CD4-positive, alpha-beta T cell treated with Interleukin-12 subunit alpha and Interleukin-12 subunit beta, for 1 hour (primary cell): ENCODE data around the gene EID3.

ENCODE experiments used
- DNase-seq: peaks from one replicate; pipeline ENCODE4 v3.0.0-alpha.2; 2020

The EID3 gene

DNA sequence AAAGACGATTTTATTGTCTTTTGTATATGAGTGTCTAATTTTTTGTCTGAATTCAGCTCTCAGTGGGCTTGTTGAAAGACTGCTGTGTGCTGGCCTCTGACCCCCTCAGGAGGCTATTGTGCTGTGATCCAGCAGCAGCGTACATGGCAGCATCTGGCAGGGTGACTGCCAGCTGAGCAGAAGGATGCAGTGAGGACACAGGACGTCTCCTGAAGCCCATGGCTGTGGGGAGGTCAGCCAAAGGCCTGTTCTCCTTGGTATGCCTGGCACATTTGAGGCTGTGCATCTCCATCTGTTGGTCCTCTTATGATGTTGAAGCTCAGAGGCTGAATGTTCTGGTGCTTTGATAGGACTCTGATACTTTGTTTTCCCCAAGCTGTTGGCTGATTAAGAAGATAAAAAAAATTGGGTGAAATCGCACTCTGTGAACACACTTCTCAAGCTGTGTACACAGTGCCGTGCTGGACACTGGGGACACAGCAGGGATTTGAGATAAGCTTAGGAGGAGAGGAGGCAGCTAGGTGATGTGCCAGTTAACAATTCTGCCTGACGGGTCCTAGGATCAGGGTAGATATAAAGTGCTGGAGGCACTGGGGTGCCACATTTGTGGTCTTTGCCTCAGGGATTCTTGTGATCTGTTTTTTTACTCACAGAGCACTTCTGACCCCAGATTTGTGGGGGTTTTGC lies 37.5 kb downstream of the EID3 start:
- no peak for DNase-seq

DNA sequence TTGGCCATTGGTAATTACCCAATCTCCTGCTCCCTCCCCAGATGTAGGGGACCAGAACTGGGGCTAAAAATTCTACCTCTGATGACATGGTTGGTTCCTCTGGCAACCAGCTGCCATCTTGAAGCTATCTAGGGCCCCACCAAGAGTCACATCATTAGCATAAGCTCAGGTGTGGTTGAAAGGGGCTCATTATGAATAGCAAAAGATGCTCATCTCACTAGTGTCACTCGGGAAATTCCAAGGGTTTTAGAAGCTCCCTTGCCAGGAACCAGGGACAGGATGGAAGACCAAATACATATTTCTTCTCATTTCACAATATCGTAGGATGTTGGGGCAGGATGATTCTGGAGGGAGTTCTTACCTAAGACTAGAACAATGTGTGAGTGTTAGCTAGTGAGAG lies 38.6 kb downstream of the EID3 start:
- no peak for DNase-seq

DNA sequence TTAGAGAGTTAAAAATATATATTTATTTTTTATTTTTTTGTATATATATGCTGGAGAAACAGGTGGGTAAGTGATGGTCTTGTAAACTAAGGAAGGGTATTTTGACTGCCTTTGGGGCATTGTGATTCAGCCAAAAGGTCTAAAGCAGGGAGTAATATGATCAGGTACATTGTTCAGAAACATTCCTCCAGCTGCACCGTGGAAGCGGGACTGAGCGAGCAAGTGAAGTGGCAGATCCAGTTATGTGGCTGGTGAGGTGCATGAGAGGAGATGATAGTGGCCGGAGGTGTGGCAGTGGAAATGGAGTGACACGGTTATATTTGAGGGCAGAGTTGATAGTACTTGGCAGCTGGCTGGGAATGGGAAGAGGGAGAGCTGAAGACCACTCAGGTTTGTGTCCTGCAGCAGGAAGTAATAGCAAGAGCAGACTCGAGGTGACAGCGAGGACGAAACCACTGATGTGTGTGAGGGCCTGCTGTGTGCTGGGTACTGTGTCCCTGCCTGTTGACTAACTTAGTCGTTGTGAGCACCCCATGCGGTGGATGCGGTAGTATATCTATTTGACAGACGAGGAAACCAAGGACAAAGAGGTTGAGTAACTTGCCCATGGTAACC lies 39.2 kb downstream of the EID3 start:
- DNase-seq = no peak

DNA sequence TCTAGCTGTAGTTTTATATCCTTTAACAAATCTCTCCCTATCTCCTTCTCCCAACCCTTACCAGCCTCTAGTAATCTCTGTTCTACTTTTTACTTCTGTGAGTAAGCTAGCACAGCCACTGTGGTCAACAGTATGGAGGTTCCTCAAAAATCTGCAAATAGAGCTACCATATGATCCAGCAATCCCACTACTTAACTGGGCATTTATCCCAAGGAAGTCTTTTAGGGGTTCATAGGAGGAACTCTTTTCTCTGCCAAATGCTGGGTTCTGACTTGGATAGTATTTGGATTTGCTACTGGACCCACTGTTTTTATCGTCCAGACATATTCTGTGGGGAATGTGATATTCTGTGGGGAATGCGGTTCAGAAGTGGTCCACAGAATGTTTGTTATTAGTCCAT lies 41.1 kb downstream of the EID3 start:
- no peak for DNase-seq

DNA sequence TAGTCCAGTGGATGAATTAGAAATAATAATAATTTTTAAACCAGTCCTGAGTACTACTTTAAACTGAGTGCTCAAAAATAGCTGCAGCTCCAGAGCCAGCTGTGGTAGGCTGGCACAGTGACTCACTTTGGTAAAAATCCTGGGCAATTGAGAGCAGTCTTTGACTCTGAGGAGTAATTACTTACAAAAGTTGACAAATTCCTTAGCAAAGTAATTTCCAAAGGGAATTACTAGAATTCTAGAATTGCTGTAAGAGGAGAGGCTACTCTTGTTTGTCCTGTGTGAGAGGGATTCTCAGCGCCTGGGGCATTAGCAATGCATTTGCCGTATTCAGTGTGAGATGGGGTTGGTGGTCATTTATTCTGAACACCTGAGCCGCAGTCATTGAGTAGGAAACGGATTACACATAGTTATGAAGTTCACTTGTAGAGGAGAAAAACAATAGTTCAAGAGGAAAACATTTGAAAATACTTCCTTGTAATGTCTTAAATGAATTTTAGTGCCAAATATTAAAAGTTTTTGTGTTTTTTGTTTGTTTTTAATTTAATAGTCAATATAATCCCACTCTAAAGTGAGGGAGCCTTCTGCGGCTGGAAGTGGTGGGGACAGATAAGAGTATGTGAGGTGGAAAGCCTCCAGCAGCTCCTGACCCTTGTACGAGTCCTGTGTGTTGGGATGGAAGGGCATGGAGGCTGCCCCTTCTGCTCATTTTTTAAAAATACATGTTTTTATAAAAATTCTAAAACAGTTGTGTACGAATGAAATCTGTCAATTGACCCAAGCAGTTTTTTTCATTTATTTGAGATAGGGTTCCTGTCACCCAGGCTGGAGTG lies 41.9 kb downstream of the EID3 start:
- no peak for DNase-seq

DNA sequence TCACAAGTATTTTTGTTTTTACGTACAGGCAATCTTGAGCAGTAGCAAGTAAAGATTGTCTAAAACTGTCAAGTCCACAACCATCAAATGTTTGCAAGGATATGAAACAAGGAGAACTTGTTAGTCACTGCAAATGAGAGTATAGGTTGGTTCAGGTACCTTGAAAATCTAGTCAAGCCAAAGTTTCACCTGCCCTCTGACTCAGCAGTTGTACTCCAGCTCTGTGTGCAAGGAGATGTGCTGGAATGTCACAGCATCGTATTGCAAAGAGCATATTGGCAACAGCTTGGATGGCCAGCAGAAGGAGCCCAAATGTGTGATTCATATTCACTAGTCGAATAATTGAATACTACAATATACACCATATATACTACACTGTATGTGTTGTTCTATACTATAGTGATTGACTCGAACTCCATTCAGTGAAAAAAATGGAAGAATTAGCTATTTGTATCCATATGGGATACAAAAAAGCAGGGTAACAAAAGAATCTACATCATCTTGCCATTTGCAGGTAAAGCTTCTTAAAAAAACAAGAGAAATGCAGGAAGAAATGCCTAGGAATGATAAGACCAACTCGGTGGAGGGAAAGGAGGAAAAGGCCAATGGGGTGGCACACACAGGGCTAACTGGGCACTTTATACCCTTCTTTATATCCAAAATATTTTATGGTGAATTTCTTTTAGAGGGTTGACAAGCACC lies 44.0 kb downstream of the EID3 start:
- DNase-seq = no peak

DNA sequence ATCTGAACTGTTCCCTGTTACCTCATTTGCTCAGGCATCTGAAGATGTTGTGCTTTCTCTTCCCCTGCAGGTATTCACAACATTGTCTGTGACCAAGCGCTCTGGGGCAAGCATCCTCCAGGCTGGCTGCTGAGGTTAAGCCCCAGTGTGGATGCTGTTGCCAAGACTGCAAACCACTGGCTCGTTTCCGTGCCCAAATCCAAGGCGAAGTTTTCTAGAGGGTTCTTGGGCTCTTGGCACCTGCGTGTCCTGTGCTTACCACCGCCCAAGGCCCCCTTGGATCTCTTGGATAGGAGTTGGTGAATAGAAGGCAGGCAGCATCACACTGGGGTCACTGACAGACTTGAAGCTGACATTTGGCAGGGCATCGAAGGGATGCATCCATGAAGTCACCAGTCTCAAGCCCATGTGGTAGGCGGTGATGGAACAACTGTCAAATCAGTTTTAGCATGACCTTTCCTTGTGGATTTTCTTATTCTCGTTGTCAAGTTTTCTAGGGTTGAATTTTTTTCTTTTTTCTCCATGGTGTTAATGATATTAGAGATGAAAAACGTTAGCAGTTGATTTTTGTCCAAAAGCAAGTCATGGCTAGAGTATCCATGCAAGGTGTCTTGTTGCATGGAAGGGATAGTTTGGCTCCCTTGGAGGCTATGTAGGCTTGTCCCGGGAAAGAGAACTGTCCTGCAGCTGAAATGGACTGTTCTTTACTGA lies 44.9 kb downstream of the EID3 start:
- no peak for DNase-seq

DNA sequence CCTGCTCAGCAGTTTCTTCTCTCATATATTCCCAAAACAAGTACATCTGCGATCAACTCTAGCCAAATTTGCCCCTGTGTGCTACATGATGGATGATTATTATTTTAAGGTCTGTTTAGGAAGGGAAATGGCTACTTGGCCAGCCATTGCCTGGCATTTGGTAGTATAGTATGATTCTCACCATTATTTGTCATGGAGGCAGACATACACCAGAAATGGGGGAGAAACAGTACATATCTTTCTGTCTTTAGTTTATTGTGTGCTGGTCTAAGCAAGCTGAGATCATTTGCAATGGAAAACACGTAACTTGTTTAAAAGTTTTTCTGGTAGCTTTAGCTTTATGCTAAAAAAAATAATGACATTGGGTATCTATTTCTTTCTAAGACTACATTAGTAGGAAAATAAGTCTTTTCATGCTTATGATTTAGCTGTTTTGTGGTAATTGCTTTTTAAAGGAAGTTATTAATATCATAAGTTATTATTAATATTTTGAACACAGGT lies 45.5 kb downstream of the EID3 start:
- DNase-seq = no peak

DNA sequence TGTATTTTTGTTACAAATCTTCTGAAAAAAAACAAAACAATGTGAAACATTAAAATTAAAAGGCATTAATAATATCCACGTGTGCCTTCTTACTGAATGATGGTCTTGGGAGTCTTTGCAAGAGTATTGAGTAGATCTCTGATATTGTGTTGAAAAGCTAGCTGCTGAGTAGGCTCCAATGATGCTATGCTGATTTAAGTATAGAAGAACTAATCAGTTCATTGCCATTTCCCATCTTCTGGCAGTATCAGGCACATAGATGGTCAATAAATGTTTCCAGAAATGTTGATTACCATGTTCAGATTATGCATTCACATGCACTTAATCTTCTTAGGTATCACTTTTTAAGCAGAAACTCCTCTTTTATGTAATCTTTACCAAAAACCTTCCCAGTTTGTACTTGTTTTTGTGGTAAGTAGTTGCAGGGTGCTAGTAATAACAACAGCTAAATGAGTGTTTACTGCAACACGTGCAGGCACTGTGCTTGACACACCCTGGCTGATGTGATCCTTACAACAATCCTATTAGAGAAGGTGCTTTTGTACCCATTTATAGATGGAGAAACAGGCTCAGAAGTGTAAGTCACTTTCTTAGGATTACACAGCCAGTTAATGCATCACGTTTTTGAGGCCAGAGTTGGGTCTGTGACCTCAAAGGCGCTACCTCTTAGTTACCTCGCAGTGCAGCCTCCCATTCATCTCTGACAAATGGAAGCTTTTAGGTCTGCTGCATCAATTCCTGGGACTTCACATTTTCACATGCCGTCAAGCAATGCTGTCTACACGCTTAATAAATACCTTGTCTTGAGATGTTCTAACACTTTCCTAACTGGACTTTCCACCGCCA lies 46.9 kb downstream of the EID3 start:
- DNase-seq = no peak

DNA sequence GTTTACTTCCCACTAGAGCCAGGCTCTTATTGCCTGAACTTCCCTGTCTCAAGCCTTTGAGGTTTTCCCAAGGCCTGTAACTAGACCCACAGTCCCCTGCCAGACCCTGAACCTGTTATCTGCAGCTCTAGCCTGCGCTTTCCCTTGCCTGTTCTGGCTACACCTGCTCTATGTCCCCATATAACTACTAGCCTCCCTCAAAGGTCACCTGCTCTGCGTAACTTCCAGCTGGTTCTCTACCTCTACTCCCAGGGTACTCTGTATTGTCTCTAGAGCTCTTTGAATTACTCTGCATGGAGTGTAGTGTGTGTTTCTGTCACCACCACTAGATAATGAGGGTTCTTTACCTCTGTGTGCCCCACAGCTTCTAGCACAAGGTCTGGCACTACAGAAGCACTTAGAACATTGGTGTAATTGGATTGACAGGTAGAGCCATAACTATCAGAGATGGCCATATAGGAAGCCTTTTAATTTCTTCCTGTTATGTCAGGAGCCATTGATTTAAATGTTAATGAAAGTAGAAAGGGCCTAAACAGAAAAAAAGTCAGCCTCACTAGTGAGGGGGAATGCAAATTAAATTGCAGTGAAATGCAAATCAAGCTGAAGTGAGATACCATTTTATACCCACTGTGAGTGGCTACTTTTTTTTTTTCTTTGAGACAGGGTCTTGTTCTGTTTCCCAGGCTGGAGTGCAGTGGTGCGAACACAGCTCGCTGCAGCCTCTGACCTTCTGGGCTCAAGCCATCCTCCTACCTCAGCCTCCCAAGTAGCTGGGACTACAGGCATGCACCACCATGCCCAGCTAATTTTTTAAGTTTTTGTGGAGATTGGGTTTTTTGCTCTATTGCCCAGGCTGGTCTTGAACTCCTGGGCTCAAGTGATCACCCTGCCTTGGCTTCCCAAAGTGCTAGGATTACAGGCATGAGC lies 47.8 kb downstream of the EID3 start:
- no peak for DNase-seq

DNA sequence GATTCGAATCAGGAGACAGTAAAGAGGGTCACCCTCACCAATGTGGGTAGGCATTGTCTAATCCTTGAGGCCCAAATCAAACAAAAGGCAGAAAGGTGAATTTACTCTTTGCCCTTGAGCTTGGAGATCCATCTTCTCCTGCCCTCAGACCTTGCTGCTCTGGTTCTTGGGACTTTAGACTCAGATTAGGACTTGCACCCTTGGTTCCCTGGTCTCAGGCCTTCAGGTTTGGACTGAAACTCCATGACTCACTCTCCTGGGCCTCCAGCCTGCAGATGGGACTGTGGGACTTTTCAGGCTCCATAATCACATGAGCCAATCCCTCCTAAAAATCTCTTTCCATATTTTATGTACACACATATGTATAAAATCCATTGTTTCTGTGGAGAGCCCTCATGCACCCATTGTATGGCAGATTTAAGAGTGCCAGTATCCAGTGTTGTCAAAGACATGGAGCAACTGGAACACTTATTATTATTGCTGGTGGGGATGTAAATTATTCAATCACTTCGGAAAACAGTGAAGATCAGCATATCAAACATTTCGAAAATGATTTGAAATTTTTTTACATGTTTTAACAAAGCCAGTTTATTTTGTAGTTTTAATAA lies 48.7 kb downstream of the EID3 start:
- no peak for DNase-seq

DNA sequence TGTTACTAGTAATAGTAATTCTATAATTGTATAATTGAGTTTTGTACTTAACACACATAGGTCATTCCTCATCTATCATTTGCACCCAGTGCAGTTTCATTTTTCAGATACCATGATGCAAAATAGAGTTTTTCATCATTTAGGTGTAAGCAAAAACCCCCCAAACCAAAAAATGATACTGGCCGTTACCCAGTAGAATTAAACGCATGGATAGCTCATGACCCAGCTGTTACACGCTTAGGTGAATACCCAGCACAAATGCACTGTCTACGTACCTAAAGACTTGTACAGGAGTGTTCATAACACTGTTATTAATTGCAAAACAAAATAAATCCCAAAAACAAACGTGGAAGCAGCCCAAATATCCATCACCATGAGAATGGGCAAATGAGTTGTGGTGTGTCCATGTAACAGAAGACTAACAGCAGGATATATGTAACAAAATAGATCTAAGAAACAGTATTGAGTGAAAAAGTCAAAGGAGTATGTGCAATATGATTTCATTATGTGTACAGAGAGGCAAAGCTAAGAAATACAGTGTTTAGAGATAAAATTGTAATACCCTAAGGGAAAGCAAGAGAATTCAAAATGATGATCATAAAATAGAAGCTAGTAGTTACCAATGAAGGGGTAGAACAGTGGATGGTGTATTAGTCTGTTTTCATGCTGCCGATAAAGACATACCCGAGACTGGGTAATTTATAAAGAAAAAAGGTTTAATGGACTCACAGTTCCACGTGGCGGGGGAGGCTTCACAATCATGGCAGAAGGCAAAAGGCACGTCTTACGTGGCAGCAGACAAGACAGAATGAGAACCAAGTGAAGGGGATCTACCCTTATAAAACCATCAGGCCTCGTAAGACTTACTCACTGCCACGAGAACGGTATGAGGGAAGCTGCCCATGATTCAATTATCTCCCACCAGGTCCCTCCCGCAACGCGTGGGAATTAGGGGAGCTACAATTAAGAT lies 49.8 kb downstream of the EID3 start:
- DNase-seq = no peak

DNA sequence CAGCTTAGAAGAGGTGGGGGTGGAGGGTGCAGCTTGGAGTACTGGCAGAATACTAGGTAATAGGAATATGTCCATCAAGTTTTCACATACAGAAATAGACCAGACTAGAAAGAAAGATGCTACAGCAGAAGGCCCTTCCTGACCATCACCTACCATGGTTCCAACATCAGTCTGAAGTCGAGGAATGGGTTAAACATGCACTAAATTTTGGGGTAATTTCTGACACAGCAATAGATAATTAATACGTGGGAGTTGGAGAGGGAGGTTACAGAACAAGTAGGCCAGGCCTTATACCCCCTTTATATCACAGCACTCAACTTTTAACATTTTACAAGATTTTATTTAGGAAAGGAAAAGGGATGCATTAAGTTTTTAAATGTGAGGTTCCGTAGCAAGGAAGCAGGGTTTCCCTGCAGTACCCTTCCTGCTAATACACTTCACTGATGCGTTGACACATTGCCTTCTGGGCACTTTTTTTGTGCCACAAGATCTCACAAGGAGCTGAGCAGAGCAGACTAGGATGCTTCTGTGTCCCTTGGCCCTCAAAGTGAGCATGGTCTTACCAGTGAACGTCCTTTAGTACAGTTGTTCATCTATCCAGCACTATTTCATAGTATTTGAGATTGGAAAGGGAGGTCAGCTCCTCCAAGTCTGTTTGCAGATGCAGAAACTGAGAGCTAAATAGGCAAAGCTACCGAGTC lies 50.8 kb downstream of the EID3 start:
- no peak for DNase-seq
